Stimulated activated CD4-positive, alpha-beta T cell treated with anti-CD3 and anti-CD28 coated beads, Interleukin-15, amount 100 ng/mL, for 24 hours (primary cell): ENCODE data around the gene RNASE1.
A peak's percentile ranks its signal among the peaks of the same experiment; 100 is the strongest.

Source experiments
- DNase-seq: peaks from one replicate; pipeline ENCODE4 v3.0.0-alpha.2; 2020

Gene RNASE1

GRCh38 chr14:20807304-20808161 lies 4.9 kb upstream of the RNASE1 start:
- DNase-seq = no peak

- DNase-seq = no peak
Measured at GRCh38 chr14:20805485-20805884, 2.8 kb upstream of the RNASE1 start.

DNA sequence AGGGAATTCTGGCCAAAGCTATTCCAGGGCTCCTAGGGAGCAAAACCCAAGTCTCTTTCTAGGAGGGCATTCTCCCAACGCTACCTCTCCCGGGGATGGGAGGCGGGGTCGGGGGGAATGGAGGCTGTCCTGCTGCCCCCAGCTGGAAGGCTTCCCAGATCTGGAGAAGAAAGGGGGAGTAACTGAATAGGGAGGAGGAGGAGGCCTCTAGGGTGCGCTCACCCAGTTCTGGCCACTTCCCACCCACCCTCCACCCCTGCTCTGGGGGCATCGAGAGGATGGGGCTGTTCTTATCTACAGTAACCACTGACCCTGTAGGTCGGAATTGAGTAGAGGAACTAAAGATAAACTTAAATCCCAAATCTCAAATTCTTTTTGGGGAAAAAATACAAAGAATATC lies 579 bp upstream of the RNASE1 start:
- DNase-seq = no peak

DNA sequence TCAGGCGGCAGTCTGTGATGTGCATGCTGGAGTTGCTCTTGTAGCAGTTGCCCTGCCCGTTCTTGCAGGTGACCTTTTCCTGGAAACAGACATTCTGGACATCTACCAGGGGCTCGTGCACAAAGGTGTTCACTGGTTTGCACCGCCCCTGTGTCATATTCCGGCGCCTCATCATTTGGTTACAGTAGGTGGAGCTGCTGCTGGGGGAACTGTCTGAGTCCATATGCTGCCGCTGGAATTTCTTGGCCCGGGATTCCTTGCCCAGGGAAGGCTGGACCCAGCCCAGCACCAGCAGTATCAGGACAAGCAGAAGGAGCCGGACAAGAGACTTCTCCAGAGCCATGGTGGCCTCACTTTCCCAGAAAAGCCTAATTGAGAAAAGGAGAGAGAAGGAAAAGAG lies 918 bp downstream of the RNASE1 start:
- no peak for DNase-seq

DNA sequence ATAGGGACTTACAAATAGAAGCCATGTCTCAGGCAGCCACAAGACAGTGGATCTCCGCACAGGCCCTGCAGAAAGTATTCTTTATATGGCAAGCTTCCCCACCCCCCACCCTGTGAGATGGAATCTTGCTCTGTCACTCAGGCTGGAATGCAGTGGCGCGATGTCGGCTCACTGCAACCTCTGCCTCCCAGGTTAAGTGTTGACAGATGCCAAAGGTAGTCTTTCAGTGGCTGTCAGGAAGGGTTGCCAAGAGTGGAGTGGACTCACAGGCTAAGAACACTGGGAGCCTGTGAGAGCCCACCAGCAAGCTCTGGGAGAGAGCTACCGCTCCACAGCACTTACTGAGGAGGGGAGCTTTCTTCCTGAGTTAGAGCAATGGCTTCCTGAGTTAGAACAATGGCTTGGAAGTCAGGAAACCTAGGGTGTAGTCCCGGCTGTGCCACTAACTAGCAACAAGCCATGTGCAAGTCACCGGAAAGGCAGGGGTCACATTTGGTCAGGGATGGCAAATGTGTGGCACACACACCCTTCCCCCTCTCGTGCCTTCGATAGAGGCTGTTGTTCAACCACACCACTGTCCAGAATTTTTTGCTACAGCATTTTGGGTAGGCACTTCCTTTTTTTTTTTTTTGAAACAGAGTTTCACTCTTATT lies 2.6 kb downstream of the RNASE1 start:
- DNase-seq = no peak

DNA sequence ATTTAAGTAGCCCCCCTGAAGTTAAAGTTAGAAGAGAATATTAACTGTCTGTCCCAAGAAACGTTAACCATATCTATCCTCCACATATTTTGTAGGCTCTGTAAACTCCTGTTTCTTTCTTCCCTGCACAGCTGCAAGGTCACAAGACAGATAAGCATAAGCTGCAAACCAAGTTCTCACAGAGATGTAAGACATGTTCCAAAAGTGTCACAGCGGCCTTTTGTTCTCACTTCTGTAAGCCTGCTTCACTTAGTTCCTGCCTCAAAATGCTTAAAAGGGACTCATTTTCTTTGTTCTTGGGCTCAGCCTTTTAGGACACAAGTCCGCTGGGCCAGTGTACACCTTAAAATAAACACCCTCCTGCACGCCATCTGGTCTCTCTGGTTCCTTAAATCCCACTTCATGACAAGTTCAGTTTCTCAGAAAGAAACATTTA lies 3.2 kb downstream of the RNASE1 start:
- DNase-seq = no peak

GRCh38 chr14:20798932-20799331 lies 3.7 kb downstream of the RNASE1 start:
- no peak for DNase-seq

- no peak for DNase-seq
Measured at GRCh38 chr14:20798318-20798717, 4.3 kb downstream of the RNASE1 start.

DNA sequence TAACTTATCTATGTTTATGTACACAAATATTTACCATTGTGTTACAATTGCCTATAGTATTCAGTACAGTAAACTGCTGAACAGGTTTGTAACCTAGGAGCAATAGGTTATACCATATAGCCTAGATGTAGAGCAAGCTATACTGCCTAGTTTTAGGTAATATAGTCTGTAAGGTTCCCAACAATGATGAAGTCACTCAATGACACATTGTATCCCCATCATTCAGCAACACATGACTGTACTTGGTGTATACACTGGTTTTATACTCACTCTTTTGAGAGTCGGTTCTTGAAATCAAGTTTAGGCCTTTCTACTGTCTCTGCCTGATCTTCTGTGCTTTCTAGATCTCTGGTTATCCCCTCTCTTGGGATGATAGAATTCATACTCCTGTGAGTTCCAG lies 5.5 kb downstream of the RNASE1 start:
- DNase-seq = no peak

- no peak for DNase-seq
Measured at GRCh38 chr14:20794644-20795369, 7.8 kb downstream of the RNASE1 start.

DNA sequence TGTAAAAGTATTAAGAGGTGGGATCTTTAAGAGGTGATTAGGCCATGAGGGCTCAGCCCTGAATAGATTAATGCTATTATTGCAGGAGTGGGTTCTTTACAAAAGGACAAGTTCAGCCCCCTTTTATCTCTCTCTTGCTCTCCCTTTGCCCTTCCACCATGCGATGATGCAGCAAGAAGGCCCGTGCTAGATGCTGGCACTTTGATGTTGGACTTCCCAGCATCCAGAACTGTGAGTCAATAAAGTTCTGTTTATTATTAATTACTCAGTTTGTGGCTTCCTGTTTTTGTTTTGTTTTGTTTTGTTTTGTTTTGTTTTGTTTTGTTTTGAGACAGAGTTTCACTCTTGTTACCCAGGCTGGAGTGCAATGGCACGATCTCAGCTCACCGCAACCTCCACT lies 10.1 kb downstream of the RNASE1 start:
- DNase-seq = no peak

DNA sequence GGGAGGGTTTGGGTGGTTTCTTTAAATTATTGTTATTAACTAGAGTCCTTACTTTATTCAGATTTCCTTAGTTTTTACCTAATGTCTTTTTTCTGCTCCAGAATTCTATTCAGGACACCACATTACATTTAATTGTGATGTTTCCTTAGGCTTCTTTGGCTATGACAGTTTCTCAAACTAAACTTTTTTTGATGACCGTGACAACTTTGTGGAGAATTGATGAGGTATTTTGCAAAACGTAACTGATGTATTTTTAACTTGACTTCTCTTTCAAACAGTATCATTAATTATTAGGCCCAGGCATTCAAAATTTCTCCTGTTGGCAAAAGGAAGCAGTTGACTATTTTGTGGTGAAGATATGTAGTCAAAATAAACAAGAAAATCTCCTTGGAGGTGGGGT lies 11.0 kb downstream of the RNASE1 start:
- DNase-seq = no peak

DNA sequence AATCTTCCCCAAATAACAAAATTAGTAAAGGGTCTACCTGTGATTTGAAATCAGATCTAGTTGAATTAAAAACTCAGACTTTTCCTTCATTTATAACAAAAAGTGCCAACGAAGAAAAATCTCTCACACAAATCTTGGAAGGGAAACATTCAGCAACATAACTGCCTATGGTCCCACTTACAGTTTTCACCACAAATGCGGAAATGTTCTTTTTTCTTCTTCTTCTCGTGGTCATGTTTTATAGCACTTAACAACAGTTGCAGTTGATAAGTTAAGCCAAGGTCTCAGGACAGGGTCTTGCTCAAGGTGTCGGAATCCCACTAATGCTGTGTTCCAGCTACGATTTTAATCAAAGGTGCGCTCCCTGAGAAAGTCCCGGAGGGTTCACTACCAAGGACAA lies 11.5 kb downstream of the RNASE1 start:
- no peak for DNase-seq

DNA sequence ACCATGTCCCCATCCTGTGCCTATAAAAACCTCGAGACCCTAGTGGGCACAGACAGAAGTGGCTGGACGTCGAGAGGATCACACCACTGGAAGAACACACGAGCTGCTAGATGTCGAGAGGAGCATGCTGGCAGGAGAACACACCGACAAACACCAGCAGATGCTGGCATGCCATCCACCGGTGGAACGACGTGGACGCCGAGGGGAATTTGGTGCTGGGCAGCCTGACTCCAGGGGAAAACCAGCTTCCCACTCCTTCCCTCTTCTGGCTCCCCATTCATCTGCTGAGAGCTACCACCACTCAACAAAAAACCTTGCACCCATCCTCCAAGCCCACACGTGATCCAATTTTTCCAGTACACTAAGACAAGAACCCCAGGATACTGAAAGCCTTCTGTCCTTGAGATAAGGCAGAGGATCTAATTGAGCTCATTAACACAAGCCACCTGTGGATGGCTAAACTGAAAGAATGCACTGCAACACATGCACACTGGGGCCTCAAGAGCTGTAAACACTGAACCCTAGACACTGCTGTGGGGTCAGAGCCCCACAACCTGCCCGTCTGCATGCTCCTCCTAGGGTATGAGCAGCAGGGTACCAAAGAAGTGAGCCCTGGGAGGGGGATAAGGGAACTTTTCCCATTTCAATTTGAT lies 12.1 kb downstream of the RNASE1 start:
- DNase-seq = no peak

DNA sequence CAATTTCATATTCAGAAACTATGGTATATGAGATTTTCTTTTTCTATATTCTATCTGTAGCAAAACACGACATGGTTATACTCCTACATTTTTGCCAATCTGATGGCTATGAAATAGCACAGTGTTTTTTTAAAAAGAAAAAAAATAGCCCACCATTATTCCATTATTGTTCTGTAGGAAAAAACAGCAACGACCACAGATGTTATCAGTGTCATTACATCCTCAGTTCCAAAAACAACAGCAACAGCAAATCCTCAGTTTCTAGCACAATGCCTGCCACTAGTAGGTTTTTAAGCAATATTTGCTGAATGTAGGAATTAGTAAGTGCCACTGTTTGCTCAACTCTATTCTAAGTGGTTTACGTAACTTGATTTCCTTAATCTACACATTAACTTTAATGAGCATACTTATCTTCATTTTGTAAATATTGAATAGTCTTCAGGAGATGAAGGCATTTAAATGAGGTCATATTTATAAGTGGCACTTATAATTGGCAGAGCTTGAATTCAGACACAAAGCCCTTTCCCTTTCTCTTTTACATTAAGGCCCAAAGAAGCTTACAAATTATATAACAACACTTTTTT lies 13.3 kb downstream of the RNASE1 start:
- no peak for DNase-seq

GRCh38 chr14:20787025-20787424 lies 15.6 kb downstream of the RNASE1 start:
- DNase-seq = no peak

- no peak for DNase-seq
Measured at GRCh38 chr14:20782280-20782890, 20.3 kb downstream of the RNASE1 start.

- DNase-seq = peak; percentile 8
Measured at GRCh38 chr14:20781803-20782202, 20.8 kb downstream of the RNASE1 start.

GRCh38 chr14:20775901-20776300 lies 26.7 kb downstream of the RNASE1 start:
- DNase-seq = no peak

GRCh38 chr14:20775043-20775442 lies 27.6 kb downstream of the RNASE1 start:
- no peak for DNase-seq

- DNase-seq = no peak
Measured at GRCh38 chr14:20774258-20774824, 28.3 kb downstream of the RNASE1 start.

DNA sequence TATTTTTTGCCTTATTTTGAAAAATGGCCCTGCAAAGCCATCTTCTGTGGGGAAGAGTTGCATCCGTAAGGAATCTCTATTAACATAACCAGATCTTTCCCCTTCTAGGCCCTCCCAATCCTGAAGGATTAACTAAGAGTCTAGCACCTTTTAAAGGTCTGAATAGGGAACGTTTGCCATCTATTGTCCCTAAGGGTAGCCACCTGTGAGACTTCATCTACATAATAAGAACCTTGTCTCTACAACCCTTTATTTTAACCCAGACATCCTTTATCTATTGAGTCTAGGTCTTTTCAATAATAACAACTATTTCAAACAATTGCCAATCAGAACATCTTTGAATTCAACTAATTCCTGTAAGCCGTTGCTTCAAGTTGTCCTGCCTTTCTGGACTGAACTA lies 30.0 kb downstream of the RNASE1 start:
- no peak for DNase-seq
